Activated CD8-positive, alpha-beta memory T cell treated with anti-CD3 and anti-CD28 coated beads, Interleukin-2, amount 50 U/mL, for 24 hours (primary cell): ENCODE measurements around the gene TRIM7.
"Not testable (repeated sequence)": the region's sequence is repeated elsewhere in the genome, so short reads cannot be mapped to it uniquely, and the experiment has no call there.

Source experiments
- DNase-seq: peaks from one replicate; pipeline ENCODE4 v3.0.0-alpha.2; 2020; ENCODE audit errors: extremely low read depth

TRIM7 gene

GRCh38 chr5:181193656-181194055, 11.3 kb downstream of the TRIM7 start:
- DNase-seq, result no peak

DNA sequence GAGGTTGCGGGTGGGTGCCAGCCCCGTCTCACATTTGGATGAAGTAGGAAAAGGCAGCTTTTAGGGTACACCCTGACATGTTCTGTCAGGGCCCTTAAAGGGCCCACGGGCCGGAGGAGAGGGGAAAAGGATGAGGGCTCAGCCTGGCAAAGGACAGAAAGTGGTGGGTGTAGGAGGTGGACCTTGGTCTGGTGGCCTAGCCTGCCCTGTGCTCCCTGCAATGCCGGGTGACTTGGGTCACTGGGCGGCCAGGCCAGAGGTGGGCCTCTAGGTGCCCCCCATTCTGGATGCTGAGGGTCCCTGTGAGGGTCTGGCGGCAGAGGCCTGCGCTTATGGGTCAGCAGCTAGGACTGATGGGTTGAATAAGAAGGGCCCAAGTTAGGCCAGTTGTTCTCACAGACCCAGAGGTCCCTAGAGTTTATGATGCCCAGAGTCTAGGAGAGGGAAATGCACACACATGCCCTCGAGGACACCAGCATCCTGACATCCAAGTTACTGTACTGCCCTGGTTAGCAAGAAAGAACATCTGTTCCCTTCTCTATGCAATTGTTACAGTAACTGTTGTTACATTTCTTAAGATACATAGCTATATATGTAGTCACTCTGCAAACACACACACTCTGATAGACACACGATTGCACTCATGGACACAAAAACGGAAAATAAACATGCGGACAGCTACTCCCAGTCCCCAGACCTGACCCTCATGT, 12.5 kb downstream of the TRIM7 start:
- DNase-seq, result no peak

DNA sequence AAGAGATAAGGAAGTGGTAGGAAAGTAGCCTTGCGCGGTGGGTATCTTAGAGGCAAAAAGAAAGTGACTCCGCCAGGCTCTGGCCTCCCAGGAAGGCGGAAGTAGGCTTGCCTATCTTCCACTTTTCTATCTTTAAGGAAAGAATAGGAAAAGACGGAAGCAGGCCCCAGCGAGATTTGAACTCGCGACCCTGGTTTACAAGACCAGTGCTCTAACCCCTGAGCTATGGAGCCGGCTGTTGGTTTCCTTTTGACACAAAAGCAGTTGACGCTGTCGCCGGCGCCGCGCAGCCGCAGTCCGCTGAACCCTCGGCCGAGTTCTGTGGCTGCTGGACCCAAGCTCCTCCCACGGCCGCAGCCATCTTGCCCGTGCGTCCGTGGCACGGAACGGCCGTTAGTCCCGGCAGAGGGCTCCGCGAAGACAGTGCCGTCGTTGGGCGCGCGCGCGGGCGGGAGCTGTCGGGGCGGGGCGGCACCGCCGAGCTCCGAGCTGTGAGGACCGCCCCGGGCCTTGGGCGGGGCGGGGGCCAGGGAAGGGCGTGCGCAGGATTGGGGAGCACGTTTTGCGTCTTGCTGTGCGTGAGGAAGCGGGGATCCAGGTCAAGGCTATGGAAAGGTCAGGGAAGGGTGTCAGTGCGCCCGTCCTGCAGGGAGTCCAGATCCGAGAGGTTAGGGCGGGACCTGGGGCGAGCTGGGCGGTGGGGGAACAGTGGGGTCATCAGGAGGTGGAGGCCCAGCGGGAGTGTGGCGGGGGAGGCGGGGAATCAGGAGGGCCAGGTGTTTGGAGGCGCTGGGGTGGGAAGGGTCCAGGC, 13.3 kb downstream of the TRIM7 start:
- DNase-seq, result peak; percentile 90

GRCh38 chr5:181190711-181191525, 14.1 kb downstream of the TRIM7 start:
- DNase-seq, result no peak

GRCh38 chr5:181189962-181190710, 14.9 kb downstream of the TRIM7 start:
- no peak for DNase-seq

GRCh38 chr5:181189363-181189961, 15.5 kb downstream of the TRIM7 start:
- no peak for DNase-seq

- no peak for DNase-seq
Observed at GRCh38 chr5:181188700-181189362, 16.2 kb downstream of the TRIM7 start.

DNA sequence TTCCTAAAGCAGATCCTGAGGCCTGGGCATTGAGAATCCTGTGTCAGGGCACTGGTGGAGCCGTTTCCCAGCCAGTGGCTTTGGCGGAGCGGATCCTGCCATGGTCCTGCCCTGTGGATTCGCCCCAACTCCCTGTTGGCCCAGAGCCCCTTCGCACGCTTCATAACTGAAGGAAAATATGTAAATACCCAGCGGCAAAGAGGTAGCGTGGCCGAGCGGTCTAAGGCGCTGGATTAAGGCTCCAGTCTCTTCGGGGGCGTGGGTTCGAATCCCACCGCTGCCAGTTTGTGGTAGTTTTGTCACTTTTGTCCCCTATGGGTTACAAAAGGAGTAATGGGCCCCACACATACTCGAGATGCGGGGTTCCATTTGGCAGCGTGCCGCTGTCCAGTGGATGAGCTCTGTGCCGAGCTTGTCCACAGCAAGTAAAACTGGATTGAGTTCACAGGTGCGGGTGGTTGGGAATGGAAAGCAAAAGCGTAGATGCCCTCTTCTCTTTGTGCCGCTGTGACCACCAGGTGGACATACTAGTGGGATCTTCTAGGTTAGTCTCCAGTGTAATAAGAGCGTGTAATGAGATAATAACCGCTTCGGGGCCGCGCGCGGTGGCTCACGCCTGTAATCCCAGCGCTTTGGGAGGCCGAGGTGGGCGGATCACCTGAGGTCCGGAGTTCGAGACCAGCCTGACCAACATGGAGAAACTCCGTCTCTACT, 17.3 kb downstream of the TRIM7 start:
- no peak for DNase-seq

- DNase-seq, result no peak
Observed at GRCh38 chr5:181186986-181187499, 18.0 kb downstream of the TRIM7 start.

DNA sequence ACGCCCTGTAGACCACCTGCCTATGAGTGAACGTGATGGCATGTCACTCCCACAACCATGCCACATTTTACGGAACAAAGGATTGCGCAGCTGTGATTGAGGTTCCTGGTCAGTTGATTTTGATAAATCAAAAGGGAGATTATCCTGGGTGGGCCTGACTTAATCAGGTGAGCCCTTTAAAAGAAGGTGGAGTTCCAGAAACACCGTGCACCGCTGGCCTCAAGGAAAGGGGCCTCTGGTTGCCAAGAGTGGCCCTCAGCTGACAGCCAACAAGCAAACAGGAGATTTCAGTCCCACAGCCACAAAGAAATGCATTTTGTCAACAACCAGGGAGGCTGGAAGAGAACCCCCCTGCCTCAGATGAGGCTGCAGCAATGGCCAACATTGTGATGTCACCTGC, 19.0 kb downstream of the TRIM7 start:
- DNase-seq, result no peak

DNA sequence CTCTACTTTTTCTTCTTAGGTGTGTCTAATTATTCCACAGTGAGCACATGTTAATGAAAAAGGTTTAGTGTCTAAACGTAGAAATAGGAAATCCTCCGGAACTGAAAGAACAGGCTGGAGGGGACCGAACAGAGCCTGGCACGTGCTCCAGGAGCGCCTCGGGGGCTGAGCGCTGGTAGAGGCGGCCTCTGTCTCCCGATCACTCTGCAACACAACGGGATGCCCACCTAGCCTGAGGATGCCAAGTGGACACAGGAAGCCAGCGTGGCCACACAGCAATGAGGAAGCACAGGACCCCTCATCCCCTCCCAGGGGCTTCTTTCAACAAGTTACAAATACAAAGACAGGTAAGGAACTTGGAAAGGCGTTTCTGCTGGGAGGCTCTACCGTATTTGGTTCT, 19.4 kb downstream of the TRIM7 start:
- DNase-seq, result no peak

GRCh38 chr5:181184845-181185216, 20.2 kb downstream of the TRIM7 start:
- DNase-seq, result no peak

DNA sequence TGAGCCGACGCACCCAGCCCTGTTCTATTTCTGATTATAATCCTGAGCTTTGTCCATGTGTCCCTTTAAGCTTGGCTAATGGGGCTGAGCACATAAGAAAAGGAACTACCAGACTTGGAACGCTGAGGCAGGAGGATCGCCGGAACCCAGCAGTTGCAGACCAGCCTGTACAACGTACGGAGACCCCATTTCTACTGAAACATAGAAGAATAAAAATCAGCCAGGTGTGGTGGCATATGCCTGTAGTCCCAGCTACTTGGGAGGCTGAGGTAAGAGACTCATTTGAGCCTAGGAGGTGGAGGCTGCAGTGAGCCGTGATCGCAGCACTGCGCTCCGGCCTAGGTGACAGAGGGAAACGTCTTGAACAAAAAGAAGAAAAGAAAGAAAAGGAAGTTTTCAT, 22.3 kb downstream of the TRIM7 start:
- DNase-seq, result no peak

- DNase-seq, result no peak
Observed at GRCh38 chr5:181181650-181182565, 23.1 kb downstream of the TRIM7 start.

DNA sequence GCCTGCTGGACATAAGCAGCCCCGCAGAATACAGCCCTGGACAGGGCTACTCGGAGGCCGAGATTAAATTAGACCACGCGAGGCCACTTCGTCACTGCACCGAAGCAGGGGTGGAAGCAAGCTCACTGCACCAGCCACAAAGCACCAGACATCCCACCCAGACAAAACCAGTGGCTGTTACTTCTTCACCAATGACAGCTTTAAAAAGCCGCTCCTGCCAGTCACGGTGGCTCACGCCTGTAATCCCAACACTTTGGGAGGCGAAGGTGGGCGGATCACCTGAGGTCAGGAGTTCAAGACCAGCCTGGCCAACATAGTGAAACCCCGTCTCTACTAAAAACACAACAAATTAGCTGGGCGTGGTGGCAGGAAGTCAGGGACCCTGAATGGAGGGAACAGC, 27.4 kb downstream of the TRIM7 start:
- not testable (repeated sequence) for DNase-seq

GRCh38 chr5:181176254-181176952, 28.6 kb downstream of the TRIM7 start:
- no peak for DNase-seq

- no peak for DNase-seq
Observed at GRCh38 chr5:181173420-181174342, 31.3 kb downstream of the TRIM7 start.
